HG03159 (cell line): Measurements from ENCODE around the gene OR6C4.
A peak's percentile ranks its signal among the peaks of the same experiment; 100 is the strongest.
"Not testable (repeated sequence)": the region's sequence is repeated elsewhere in the genome, so short reads cannot be mapped to it uniquely, and the experiment has no call there.

Source experiments
- ATAC-seq: cut with Tn5 transposase; IDR thresholded peaks from one replicate; pipeline ENCODE4 v1.9.1; 2021; ENCODE audit warnings: mild to moderate bottlenecking, moderate library complexity; ENCODE audit not compliant: unreplicated experiment

OR6C4 gene

GRCh38 chr12:55549302-55549701 lies at the start of gene OR6C4:
TSS of gene OR6C4 (plus strand) at chr12:55549602. CDS start at chr12:55551227, 1,625 bp downstream.
- no peak for ATAC-seq

- ATAC-seq = no peak
Measured at GRCh38 chr12:55499810-55500252, 49.6 kb upstream of the OR6C4 start.

GRCh38 chr12:55501601-55502000 lies 47.8 kb upstream of the OR6C4 start:
- ATAC-seq = no peak

- peak; percentile 62 for ATAC-seq
Measured at GRCh38 chr12:55515696-55516095, 33.7 kb upstream of the OR6C4 start.

- ATAC-seq = no peak
Measured at GRCh38 chr12:55516391-55516790, 33.0 kb upstream of the OR6C4 start.

GRCh38 chr12:55548235-55548634 lies 1.2 kb upstream of the OR6C4 start:
- ATAC-seq = not testable (repeated sequence)

- no peak for ATAC-seq
Measured at GRCh38 chr12:55548756-55549155, 646 bp upstream of the OR6C4 start.

- no peak for ATAC-seq
Measured at GRCh38 chr12:55554296-55554695, 4.9 kb downstream of the OR6C4 start.

- not testable (repeated sequence) for ATAC-seq
Measured at GRCh38 chr12:55570060-55570459, 20.7 kb downstream of the OR6C4 start.

GRCh38 chr12:55570689-55571088 lies 21.3 kb downstream of the OR6C4 start:
- not testable (repeated sequence) for ATAC-seq

GRCh38 chr12:55572168-55572567 lies 22.8 kb downstream of the OR6C4 start, which contains the start of gene OR2AP1:
TSS of gene OR2AP1 (plus strand) at chr12:55572468. CDS start at chr12:55574415, 1,947 bp downstream.
- ATAC-seq = no peak

GRCh38 chr12:55582066-55582465 lies 32.7 kb downstream of the OR6C4 start:
- ATAC-seq = no peak

- no peak for ATAC-seq
Measured at GRCh38 chr12:55585817-55586216, 36.4 kb downstream of the OR6C4 start.

GRCh38 chr12:55590152-55590551 lies 40.8 kb downstream of the OR6C4 start:
- ATAC-seq = not testable (repeated sequence)
